ENCODE results near the gene AP4S1. TPM values are rescaled to one million over a fixed set of nuclear protein-coding genes. Genes with fewer than 3 reads are reported as not detected.
A peak's percentile ranks its signal among the peaks of the same experiment; 100 is the strongest.
"Not testable (repeated sequence)": the region's sequence is repeated elsewhere in the genome, so short reads cannot be mapped to it uniquely, and the experiment has no call there.

Gene AP4S1
- total and polyA plus RNA-seq, 5 donors, result 8.1 to 11.5 (median 9.6) TPM

- WGBS, result 84% methylated on average over 1 of the region's 1 CpG
- DNase-seq, result no peak
Measured at GRCh38 chr14:31068235-31068634, 42.8 kb downstream of the AP4S1 start.

GRCh38 chr14:31069343-31069742, 43.9 kb downstream of the AP4S1 start:
- intact Hi-C loops (cut with DNase I), result no loop called here
- ATAC-seq (no peak), DNase-seq (no peak)
- H3K27me3 ChIP-seq (ENCODE audit: control insufficient read depth, insufficient read depth), result no peaks in the 10 kb centered on the region
- no peak overlapping the region for H3K27ac ChIP-seq (ENCODE audit: low read length)
- no peaks in the 10 kb centered on the region for H3K9me3 ChIP-seq (ENCODE audit: control insufficient read depth, low read length)
- H3K4me1 ChIP-seq (ENCODE audit: control insufficient read depth, insufficient read depth, low read length), result no peaks in the 10 kb centered on the region
- H3K4me3 ChIP-seq (ENCODE audit: low read length), result no peak overlapping the region
- 91% methylated on average over 3 of the region's 3 CpGs for WGBS

More at GRCh38 chr14:31068235-31068634, 42.8 kb downstream of the AP4S1 start:
- Histone ChIP-seq H3K27me3 (ENCODE audit: control insufficient read depth, insufficient read depth) (no peaks in the 10 kb centered on the region), H3K9me3 (ENCODE audit: control insufficient read depth, low read length) (no peaks in the 10 kb centered on the region), H3K27ac (ENCODE audit: low read length) (no peak overlapping the region), H3K4me3 (ENCODE audit: low read length) (no peak overlapping the region), H3K4me1 (ENCODE audit: control insufficient read depth, insufficient read depth, low read length) (no peaks in the 10 kb centered on the region)
- intact Hi-C loops (cut with DNase I), result no loop called here
- ATAC-seq, result peak; percentile 48 to 54

GRCh38 chr14:31070431-31070830, 45.0 kb downstream of the AP4S1 start:
- Histone ChIP-seq H3K4me1 (ENCODE audit: control insufficient read depth, insufficient read depth, low read length) (no peaks in the 10 kb centered on the region), H3K27me3 (ENCODE audit: control insufficient read depth, insufficient read depth) (no peaks in the 10 kb centered on the region), H3K9me3 (ENCODE audit: control insufficient read depth, low read length) (no peaks in the 10 kb centered on the region), H3K27ac (ENCODE audit: low read length) (no peak overlapping the region), H3K4me3 (ENCODE audit: low read length) (no peak overlapping the region)
- no peak for ATAC-seq
- DNase-seq, result no peak
- intact Hi-C loops (cut with DNase I), result no loop called here
- WGBS, result 95% methylated on average over 5 of the region's 5 CpGs

GRCh38 chr14:31071151-31071550, 45.7 kb downstream of the AP4S1 start:
- Histone ChIP-seq H3K9me3 (ENCODE audit: control insufficient read depth, low read length) (no peaks in the 10 kb centered on the region), H3K4me3 (ENCODE audit: low read length) (no peak overlapping the region), H3K27ac (ENCODE audit: low read length) (no peak overlapping the region), H3K4me1 (ENCODE audit: control insufficient read depth, insufficient read depth, low read length) (no peaks in the 10 kb centered on the region), H3K27me3 (ENCODE audit: control insufficient read depth, insufficient read depth) (no peaks in the 10 kb centered on the region)
- DNase-seq (no peak), ATAC-seq (no peak)
- WGBS, result 100% methylated on average over 2 of the region's 2 CpGs
- intact Hi-C loops (cut with DNase I), result no loop called here

GRCh38 chr14:31075144-31075543, 49.7 kb downstream of the AP4S1 start:
- WGBS, result 95% methylated on average over 2 of the region's 2 CpGs
- DNase-seq, result no peak
- intact Hi-C loops (cut with DNase I), result no loop called here

GRCh38 chr14:31078766-31079165, 53.3 kb downstream of the AP4S1 start:
- ATAC-seq, result no peak
- H3K4me1 ChIP-seq (ENCODE audit: control insufficient read depth, insufficient read depth, low read length), result peaks cover 2% of the 10 kb centered on the region
- DNase-seq, result no peak
- intact Hi-C loops (cut with DNase I), result no loop called here
- no peak overlapping the region for H3K4me3 ChIP-seq (ENCODE audit: low read length)
- no peak overlapping the region for H3K27ac ChIP-seq (ENCODE audit: low read length)
- H3K27me3 ChIP-seq (ENCODE audit: control insufficient read depth, insufficient read depth), result no peaks in the 10 kb centered on the region
- WGBS, result 29% methylated on average over 2 of the region's 2 CpGs
- H3K9me3 ChIP-seq (ENCODE audit: control insufficient read depth, low read length), result no peaks in the 10 kb centered on the region

More at GRCh38 chr14:31075144-31075543, 49.7 kb downstream of the AP4S1 start:
- H3K4me1 ChIP-seq (ENCODE audit: control insufficient read depth, insufficient read depth, low read length), result peaks cover 2% of the 10 kb centered on the region
- no peaks in the 10 kb centered on the region for H3K9me3 ChIP-seq (ENCODE audit: control insufficient read depth, low read length)
- H3K27me3 ChIP-seq (ENCODE audit: control insufficient read depth, insufficient read depth), result no peaks in the 10 kb centered on the region
- ATAC-seq, result no peak
- no peak overlapping the region for H3K4me3 ChIP-seq (ENCODE audit: low read length)
- no peak overlapping the region for H3K27ac ChIP-seq (ENCODE audit: low read length)

- no peak overlapping the region for H3K27ac ChIP-seq (ENCODE audit: low read length)
- H3K9me3 ChIP-seq (ENCODE audit: control insufficient read depth, low read length), result no peaks in the 10 kb centered on the region
- WGBS, result 64% methylated on average over 3 of the region's 3 CpGs
- H3K27me3 ChIP-seq (ENCODE audit: control insufficient read depth, insufficient read depth), result no peaks in the 10 kb centered on the region
- DNase-seq (no peak), ATAC-seq (no peak)
- peaks cover 2% of the 10 kb centered on the region for H3K4me1 ChIP-seq (ENCODE audit: control insufficient read depth, insufficient read depth, low read length)
- intact Hi-C loops (cut with DNase I), result loop anchor here in 3 of 4 donors (5.0 kb wide), 2 partner anchors 98 to 103 kb away; no protein-coding TSS in a partner anchor
- H3K4me3 ChIP-seq (ENCODE audit: low read length), result no peak overlapping the region
Measured at GRCh38 chr14:31080056-31080455, 54.6 kb downstream of the AP4S1 start.

GRCh38 chr14:31080484-31080883, 55.0 kb downstream of the AP4S1 start:
- Histone ChIP-seq H3K4me1 (ENCODE audit: control insufficient read depth, insufficient read depth, low read length) (peaks cover 2% of the 10 kb centered on the region), H3K4me3 (ENCODE audit: low read length) (no peak overlapping the region), H3K9me3 (ENCODE audit: control insufficient read depth, low read length) (no peaks in the 10 kb centered on the region), H3K27ac (ENCODE audit: low read length) (no peak overlapping the region), H3K27me3 (ENCODE audit: control insufficient read depth, insufficient read depth) (no peaks in the 10 kb centered on the region)
- intact Hi-C loops (cut with DNase I), result loop anchor here in 3 of 4 donors (5.0 kb wide), 2 partner anchors 98 to 103 kb away; no protein-coding TSS in a partner anchor
- WGBS, result 82% methylated on average over 4 of the region's 4 CpGs
- ATAC-seq, result peak in 1 of 2 donors; percentile 37
- no peak for DNase-seq

- H3K4me1 ChIP-seq (ENCODE audit: control insufficient read depth, insufficient read depth, low read length), result no peaks in the 10 kb centered on the region
- no peak overlapping the region for H3K4me3 ChIP-seq (ENCODE audit: low read length)
- no peaks in the 10 kb centered on the region for H3K27me3 ChIP-seq (ENCODE audit: control insufficient read depth, insufficient read depth)
- no peak for DNase-seq
- WGBS, result 82% methylated on average over 3 of the region's 3 CpGs
- H3K27ac ChIP-seq (ENCODE audit: low read length), result no peak overlapping the region
- H3K9me3 ChIP-seq (ENCODE audit: control insufficient read depth, low read length), result no peaks in the 10 kb centered on the region
- ATAC-seq, result no peak
- intact Hi-C loops (cut with DNase I), result loop anchor here (2.0 to 5.0 kb wide), 3 partner anchors 101 to 106 kb away; no protein-coding TSS in a partner anchor
Measured at GRCh38 chr14:31083781-31084180, 58.3 kb downstream of the AP4S1 start.

- WGBS, result 77% methylated on average over 5 of the region's 5 CpGs
- no peak for DNase-seq
Measured at GRCh38 chr14:31084385-31084784, 58.9 kb downstream of the AP4S1 start.

GRCh38 chr14:31085027-31085426, 59.6 kb downstream of the AP4S1 start:
- WGBS, result 97% methylated on average over 3 of the region's 3 CpGs
- Histone ChIP-seq H3K27ac (ENCODE audit: low read length) (no peak overlapping the region), H3K4me1 (ENCODE audit: control insufficient read depth, insufficient read depth, low read length) (no peaks in the 10 kb centered on the region), H3K4me3 (ENCODE audit: low read length) (no peak overlapping the region), H3K27me3 (ENCODE audit: control insufficient read depth, insufficient read depth) (no peaks in the 10 kb centered on the region), H3K9me3 (ENCODE audit: control insufficient read depth, low read length) (no peaks in the 10 kb centered on the region)
- no peak for ATAC-seq
- no peak for DNase-seq
- intact Hi-C loops (cut with DNase I), result no loop called here

More at GRCh38 chr14:31084385-31084784, 58.9 kb downstream of the AP4S1 start:
- intact Hi-C loops (cut with DNase I), result loop anchor here in 3 of 4 donors (5.0 kb wide), 2 partner anchors 102 to 107 kb away; no protein-coding TSS in a partner anchor
- ATAC-seq, result no peak
- Histone ChIP-seq H3K27me3 (ENCODE audit: control insufficient read depth, insufficient read depth) (no peaks in the 10 kb centered on the region), H3K4me3 (ENCODE audit: low read length) (no peak overlapping the region), H3K9me3 (ENCODE audit: control insufficient read depth, low read length) (no peaks in the 10 kb centered on the region), H3K27ac (ENCODE audit: low read length) (no peak overlapping the region), H3K4me1 (ENCODE audit: control insufficient read depth, insufficient read depth, low read length) (no peaks in the 10 kb centered on the region)

- ATAC-seq; H3K27me3 ChIP-seq (ENCODE audit: control insufficient read depth, insufficient read depth); H3K4me3 ChIP-seq (ENCODE audit: low read length); H3K4me1 ChIP-seq (ENCODE audit: control insufficient read depth, insufficient read depth, low read length); H3K9me3 ChIP-seq (ENCODE audit: control insufficient read depth, low read length); intact Hi-C loops (cut with DNase I); DNase-seq; H3K27ac ChIP-seq (ENCODE audit: low read length): not testable (repeated sequence)
- WGBS, result 96% methylated on average over 9 of the region's 9 CpGs
Measured at GRCh38 chr14:31086466-31086865, 61.0 kb downstream of the AP4S1 start.
